Tibial nerve (tissue), 4 donors: ENCODE data around the gene TMEM183A. TPM values are rescaled to one million over a fixed set of nuclear protein-coding genes. Genes with fewer than 3 reads are reported as not detected.

Experiments used
- DNase-seq, 2 donors: peaks; one replicate each; pipeline ENCODE4 v3.0.0-alpha.2; 2019; ENCODE audit warnings: low spot score in 2 of 2
- H3K27ac ChIP-seq, 4 donors: fragments of 200-600 bp; sonication (generic) in 3 of 4; one replicate each; pipeline ENCODE4 v1.5.1; 2017 to 2019; ENCODE audit warnings: mild to moderate bottlenecking in 1 of 4
- H3K27me3 ChIP-seq, 2 donors: fragments of 200-600 bp; sonication (generic) in 1 of 2; one replicate each; pipeline versions ENCODE4 v1.5.1 to v1.6.0; 2017 to 2019
- H3K36me3 ChIP-seq, 3 donors: fragments of 200-600 bp; sonication (generic); one replicate each; pipeline ENCODE4 v1.5.1; 2018 to 2019
- H3K4me1 ChIP-seq, 4 donors: fragments of 200-600 bp; sonication (generic) in 3 of 4; one replicate each; pipeline ENCODE4 v1.5.1; 2017 to 2019
- H3K4me3 ChIP-seq, 4 donors: fragments of 200-600 bp; sonication (generic) in 3 of 4; one replicate each; pipeline ENCODE4 v1.5.1; 2017 to 2019; ENCODE audit warnings: mild to moderate bottlenecking in 1 of 4, moderate library complexity in 1 of 4
- H3K9me3 ChIP-seq, 4 donors: fragments of 200-600 bp; sonication (generic) in 3 of 4; one replicate each; pipeline ENCODE4 v1.5.1; 2017 to 2019
- CTCF ChIP-seq, 5 experiments: fragments of 200-600 bp in 3 of 5; fragments of 450-650 bp in 2 of 5; sonication (generic) in 3 of 5; IDR thresholded peaks; one replicate each; pipeline ENCODE4 v1.5.1; 2016 to 2019; ENCODE audit warnings: antibody characterized with exemption in 5 of 5, mild to moderate bottlenecking in 3 of 5, moderate library complexity in 2 of 5
- EP300 ChIP-seq, 2 donors: sonication (generic); formaldehyde crosslinking; IDR thresholded peaks; one replicate each; pipeline ENCODE4 v1.6.1; 2017; ENCODE audit warnings: antibody characterized with exemption in 2 of 2, mild to moderate bottlenecking in 1 of 2
- POLR2A ChIP-seq, 2 donors: fragments of 450-650 bp; IDR thresholded peaks; one replicate each; pipeline ENCODE4 v1.6.1; 2017; ENCODE audit warnings: antibody characterized with exemption in 2 of 2, mild to moderate bottlenecking in 2 of 2, moderate library complexity in 2 of 2
- WGBS, 2 donors: methylation state at CpG; one replicate each; pipeline ENCODE4 v1.1.5; 2018; 5-methylcytosine and 5-hydroxymethylcytosine counted together
- total RNA-seq, 4 donors: library from RNA; depleted of rRNA; stranded (reverse); fragments of >200 nt; gene quantifications; one replicate each; pipeline ENCODE4 v1.1.0, GENCODE V29; 2016

Gene TMEM183A
- total RNA-seq, 4 donors from 2014 or later: 64.3 to 80.6 (median 74.7) TPM

GRCh38 chr1:203026031-203026665 lies 19.0 kb downstream of the TMEM183A start, which contains the start of gene PPFIA4:
Gene PPFIA4, plus strand, starts transcription at chr1:203026491. Its CDS starts 12,518 bp downstream, at chr1:203039009.
- DNase-seq: peak; percentile 58 to 73
- Histone ChIP-seq H3K27ac (peak within 1 kb of the TSS in 3 of 4 donors; percentile 18 to 72 (median 51)), H3K9me3 (no peaks in the 10 kb centered on the region), H3K27me3 (no peaks in the 10 kb centered on the region), H3K4me3 (peak within 1 kb of the TSS; percentile 24 to 55 (median 38)), H3K36me3 (peaks cover 3 to 33% (median 9%) of the 10 kb centered on the region in 3 donors), H3K4me1 (peaks cover 0 to 17% (median 8%) of the 10 kb centered on the region in 4 donors)
- WGBS, 2 donors: 13 to 17% methylated on average over 32 to 42 of the region's 52 CpGs
- peak in 1 of 2 donors; percentile 22 for TF ChIP-seq POLR2A (IDR thresholded peaks at IDR 0.05)
- peak in 1 of 2 donors; percentile 48 for TF ChIP-seq EP300 (IDR thresholded peaks at IDR 0.05)
- TF ChIP-seq CTCF (IDR thresholded peaks at IDR 0.05): no peak

GRCh38 chr1:203026666-203027663 lies 19.8 kb downstream of the TMEM183A start:
- H3K4me3 ChIP-seq: peak overlapping the region; percentile 24 to 55 (median 38)
- H3K36me3 ChIP-seq: peaks cover 3 to 24% (median 8%) of the 10 kb centered on the region in 3 donors
- no peak for TF ChIP-seq POLR2A (IDR thresholded peaks at IDR 0.05)
- no peak for TF ChIP-seq CTCF (IDR thresholded peaks at IDR 0.05)
- no peak for TF ChIP-seq EP300 (IDR thresholded peaks at IDR 0.05)
- H3K27ac ChIP-seq: peak overlapping the region in 1 of 4 donors; percentile 72
- DNase-seq: no peak
- H3K9me3 ChIP-seq: no peaks in the 10 kb centered on the region
- WGBS, 2 donors: 9 to 10% methylated on average over 41 to 46 of the region's 46 CpGs
- no peaks in the 10 kb centered on the region for H3K27me3 ChIP-seq
- H3K4me1 ChIP-seq: peaks cover 0 to 17% (median 8%) of the 10 kb centered on the region in 4 donors

GRCh38 chr1:203028067-203028783 lies 21.1 kb downstream of the TMEM183A start:
- DNase-seq: no peak
- Histone ChIP-seq H3K27me3 (no peaks in the 10 kb centered on the region), H3K4me1 (peaks cover 0 to 17% (median 8%) of the 10 kb centered on the region in 4 donors), H3K27ac (no peak overlapping the region), H3K36me3 (peaks cover 0 to 17% (median 4%) of the 10 kb centered on the region in 3 donors), H3K4me3 (no peak overlapping the region), H3K9me3 (no peaks in the 10 kb centered on the region)
- WGBS, 2 donors: 81% methylated on average over 9 of the region's 9 CpGs
- TF ChIP-seq POLR2A (IDR thresholded peaks at IDR 0.05) (no peak), EP300 (IDR thresholded peaks at IDR 0.05) (no peak), CTCF (IDR thresholded peaks at IDR 0.05) (no peak)

GRCh38 chr1:203028784-203029553 lies 21.8 kb downstream of the TMEM183A start:
- no peak for TF ChIP-seq EP300 (IDR thresholded peaks at IDR 0.05)
- no peak for TF ChIP-seq POLR2A (IDR thresholded peaks at IDR 0.05)
- no peak for TF ChIP-seq CTCF (IDR thresholded peaks at IDR 0.05)
- H3K9me3 ChIP-seq: no peaks in the 10 kb centered on the region
- 45 to 49% methylated on average over 10 to 13 of the region's 13 CpGs for WGBS, 2 donors
- no peaks in the 10 kb centered on the region for H3K27me3 ChIP-seq
- no peak for DNase-seq
- peaks cover 0 to 17% (median 8%) of the 10 kb centered on the region in 4 donors for H3K4me1 ChIP-seq
- H3K36me3 ChIP-seq: peaks cover 0 to 11% (median 2%) of the 10 kb centered on the region in 3 donors
- no peak overlapping the region for H3K4me3 ChIP-seq
- H3K27ac ChIP-seq: no peak overlapping the region
